GM19035 (cell line): ENCODE data around the gene P3H2.
A peak's percentile ranks its signal among the peaks of the same experiment; 100 is the strongest.
"Not testable (repeated sequence)": the region's sequence is repeated elsewhere in the genome, so short reads cannot be mapped to it uniquely, and the experiment has no call there.

ENCODE experiments used
- ATAC-seq: cut with Tn5 transposase; IDR thresholded peaks from one replicate; pipeline ENCODE4 v1.9.1; 2021; ENCODE audit not compliant: unreplicated experiment

Gene P3H2, protein sequence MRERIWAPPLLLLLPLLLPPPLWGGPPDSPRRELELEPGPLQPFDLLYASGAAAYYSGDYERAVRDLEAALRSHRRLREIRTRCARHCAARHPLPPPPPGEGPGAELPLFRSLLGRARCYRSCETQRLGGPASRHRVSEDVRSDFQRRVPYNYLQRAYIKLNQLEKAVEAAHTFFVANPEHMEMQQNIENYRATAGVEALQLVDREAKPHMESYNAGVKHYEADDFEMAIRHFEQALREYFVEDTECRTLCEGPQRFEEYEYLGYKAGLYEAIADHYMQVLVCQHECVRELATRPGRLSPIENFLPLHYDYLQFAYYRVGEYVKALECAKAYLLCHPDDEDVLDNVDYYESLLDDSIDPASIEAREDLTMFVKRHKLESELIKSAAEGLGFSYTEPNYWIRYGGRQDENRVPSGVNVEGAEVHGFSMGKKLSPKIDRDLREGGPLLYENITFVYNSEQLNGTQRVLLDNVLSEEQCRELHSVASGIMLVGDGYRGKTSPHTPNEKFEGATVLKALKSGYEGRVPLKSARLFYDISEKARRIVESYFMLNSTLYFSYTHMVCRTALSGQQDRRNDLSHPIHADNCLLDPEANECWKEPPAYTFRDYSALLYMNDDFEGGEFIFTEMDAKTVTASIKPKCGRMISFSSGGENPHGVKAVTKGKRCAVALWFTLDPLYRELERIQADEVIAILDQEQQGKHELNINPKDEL

DNA sequence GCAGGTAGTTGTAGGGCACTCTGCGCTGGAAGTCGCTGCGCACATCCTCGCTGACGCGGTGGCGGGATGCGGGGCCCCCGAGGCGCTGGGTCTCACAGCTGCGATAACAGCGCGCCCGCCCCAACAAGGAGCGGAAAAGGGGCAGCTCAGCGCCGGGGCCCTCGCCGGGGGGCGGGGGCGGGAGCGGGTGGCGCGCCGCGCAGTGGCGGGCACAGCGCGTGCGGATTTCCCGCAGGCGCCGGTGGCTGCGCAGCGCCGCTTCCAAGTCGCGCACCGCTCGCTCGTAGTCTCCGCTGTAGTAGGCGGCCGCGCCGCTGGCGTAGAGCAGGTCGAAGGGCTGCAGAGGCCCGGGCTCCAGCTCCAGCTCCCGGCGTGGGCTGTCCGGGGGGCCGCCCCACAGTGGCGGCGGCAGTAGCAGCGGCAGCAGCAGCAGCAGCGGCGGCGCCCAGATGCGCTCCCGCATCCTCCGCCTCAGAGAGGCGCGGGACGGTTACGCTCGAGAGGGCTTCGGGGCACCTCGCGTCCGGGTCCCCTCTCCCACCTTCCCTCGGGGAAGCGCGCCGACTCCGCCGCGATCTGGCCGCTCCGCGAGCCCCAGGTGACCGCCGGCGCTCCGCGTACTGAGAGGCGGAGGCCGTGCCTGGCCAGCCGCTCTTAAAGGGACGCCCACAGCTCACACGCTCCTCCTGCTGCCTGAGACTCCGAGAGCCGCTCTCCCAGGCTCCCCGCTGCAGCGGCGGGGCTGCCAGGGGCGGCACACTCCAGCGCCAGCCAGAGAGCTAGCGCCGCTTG lies at the start of gene P3H2:
TSS of gene P3H2 (minus strand) at position 629 of the 792 bp plus-strand sequence. CDS start at position 463, 166 bp downstream.
- peak; percentile 64 for ATAC-seq

DNA sequence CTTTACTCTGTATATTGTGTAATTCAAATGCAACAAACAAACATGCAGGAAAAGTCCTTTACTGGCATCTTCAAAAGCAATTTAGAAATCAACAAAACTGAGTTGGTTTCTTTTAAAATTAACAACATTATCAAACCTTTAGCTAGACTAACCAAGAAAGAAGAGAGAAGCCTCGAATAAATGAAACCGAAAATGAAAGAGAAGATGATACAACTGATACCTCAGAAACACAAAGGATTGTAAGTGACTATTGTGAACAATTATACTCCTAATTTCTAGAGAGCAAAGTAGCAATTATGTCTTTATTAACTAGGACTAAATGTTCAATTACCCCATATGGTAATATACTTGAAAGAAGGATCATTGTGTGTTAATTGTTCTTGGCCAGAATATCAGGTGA lies 49.2 kb upstream of the P3H2 start:
- ATAC-seq: no peak

GRCh38 chr3:190169243-190169642 lies 48.5 kb upstream of the P3H2 start:
- ATAC-seq: no peak

DNA sequence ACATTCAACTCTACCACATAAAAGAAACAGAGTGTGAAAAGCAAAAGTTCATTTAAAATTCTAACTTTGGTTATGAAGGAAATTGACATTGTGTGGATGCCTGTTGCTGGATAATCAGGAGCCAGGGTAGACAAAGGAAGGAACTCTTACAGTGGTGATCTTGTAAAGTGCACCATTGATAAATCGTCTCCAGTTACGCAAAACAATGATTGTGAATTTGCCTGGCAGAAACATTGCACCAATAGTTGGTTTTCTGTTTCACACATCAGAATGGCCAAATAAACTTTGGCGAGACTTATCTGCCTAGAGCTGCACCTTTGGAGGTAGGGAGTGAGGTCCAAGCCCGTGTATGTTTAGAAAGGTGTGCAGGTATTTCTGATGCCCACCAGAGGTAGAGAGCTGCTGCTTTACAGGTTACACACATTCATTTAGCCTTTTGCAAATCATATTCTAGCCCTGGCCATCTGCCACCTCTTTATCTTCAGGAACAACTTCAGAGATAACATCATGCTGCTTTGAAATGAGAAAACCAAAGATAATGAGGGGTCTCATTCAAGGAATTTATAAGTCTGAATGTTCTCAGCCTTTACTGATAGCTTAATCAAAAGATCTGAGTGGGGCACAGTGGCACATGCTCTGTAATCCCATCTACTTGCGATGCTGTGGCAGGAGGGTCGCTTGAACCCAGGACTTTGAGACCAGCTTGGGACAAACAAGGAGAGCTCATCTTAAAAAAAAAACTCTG lies 47.4 kb upstream of the P3H2 start:
- ATAC-seq: no peak

- ATAC-seq: no peak
Measured at GRCh38 chr3:190166948-190167347, 46.3 kb upstream of the P3H2 start.

DNA sequence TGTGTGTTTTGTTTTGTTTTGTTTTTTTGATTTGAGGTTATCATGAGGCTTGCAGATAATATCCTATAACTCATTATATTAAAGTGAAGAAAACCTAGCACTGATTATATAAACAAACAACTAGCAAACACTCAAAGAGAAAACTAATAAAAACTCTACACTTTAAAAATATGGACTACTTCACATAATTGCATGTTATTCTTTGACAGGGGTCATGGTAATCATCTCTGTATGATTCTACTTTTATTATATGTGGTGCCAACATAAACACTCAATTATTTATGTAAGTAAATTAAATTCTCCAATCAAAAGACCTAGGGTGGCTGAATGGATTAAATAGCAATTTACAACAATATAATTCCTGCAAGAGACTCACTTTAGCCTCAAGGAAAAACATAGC lies 44.6 kb upstream of the P3H2 start:
- no peak for ATAC-seq

DNA sequence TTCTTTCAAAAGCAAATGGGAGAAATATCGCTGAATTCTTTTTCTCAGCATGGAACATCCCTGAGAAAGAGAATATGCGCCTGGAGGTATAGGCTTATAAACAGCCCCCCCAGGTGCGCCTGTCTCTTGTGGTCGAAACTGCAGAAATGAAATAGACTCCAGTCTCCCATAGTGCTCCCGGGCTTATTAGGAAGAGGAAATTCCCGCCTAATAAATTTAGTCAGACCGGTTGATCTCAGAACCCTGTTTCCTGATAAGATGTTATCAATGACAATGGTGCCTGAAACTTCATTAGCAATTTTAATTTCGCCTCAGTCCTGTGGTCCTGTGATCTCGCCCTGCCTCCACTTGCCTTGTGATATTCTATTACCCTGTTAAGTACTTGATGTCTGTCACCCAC lies 41.3 kb upstream of the P3H2 start:
- ATAC-seq: not testable (repeated sequence)

DNA sequence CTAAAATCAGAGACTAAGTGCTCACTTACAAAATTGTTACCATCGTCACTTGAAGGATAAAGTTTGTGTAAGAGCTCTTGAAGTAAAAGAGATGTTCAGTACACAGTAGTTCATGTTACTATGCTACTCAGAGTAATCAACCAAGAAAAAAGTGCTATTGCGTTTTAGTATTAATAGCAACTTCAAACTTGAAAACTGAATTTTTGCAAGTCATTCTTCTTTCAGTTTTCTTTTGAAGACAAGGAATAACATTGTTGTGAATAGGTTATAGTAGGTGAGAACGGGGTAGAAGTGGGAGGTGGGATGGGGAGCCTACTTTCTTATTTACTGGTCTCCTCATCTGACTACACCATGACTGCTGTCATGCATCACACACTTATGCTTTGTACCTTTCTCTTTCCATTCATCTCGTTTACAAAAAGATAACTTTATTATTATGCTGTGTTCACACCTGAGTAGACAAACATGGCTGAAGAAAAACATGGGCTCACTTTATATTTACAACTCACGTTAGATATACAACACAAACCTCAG lies 39.3 kb upstream of the P3H2 start:
- no peak for ATAC-seq

DNA sequence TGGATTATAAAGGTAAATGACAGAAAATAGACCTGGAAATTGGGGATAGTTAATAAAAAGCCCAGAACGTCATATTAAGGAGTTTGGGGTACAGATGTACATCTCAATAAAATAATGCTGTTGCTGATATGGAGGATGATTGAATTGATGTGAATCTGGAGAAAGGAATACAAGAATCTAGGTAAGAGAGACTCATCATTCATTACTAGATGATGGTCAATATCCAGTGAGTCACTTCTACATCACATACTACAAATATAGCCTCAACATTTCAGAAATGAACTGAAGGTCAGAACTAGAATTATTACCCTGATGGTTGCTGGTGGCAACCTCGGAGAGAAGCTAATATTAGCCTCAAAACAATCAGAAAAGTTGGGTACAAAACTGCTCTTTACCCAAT lies 37.6 kb upstream of the P3H2 start:
- ATAC-seq: no peak

DNA sequence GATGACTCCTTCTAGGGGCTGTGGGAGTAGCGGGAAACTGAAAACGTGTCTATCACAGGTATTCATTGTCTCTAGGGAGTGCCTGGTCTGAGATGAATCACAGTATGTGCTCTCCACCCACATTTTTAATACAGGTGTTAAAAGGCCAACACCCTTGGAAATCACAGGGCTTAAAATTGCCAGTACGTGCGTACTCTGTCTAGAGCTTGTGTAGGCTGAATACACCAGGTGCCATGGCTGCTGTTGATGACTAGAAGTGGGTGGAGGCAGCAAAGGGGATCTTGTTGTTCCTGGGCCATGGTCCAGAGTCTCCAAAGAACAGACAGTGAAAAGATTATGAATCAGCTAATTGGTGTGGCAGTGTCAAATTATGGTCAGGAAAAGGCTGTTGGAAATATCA lies 35.1 kb upstream of the P3H2 start:
- no peak for ATAC-seq

DNA sequence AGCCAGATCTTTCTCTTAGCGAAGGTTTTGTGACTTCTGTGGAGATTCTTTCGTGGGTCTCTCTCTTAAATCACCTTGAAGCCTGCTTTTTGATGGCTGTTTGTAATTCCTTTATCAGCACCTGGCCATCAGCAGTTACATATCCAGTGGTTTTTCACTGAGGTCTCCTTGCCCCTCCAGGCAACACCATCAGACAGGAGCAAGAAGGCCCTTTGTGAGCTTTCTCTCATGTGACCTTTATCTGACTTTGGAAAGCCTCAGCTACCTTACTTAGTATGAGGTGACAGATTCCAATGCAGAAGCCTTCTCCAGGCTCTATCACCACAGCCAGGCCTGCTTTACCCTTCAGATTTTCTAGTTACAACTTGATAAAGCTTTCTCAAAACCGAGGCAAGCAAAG lies 30.0 kb upstream of the P3H2 start:
- ATAC-seq: no peak

- not testable (repeated sequence) for ATAC-seq
Measured at GRCh38 chr3:190149830-190150619, 29.3 kb upstream of the P3H2 start.

- not testable (repeated sequence) for ATAC-seq
Measured at GRCh38 chr3:190144793-190145192, 24.1 kb upstream of the P3H2 start.

GRCh38 chr3:190142041-190142440 lies 21.3 kb upstream of the P3H2 start:
- ATAC-seq: no peak

- no peak for ATAC-seq
Measured at GRCh38 chr3:190139365-190139764, 18.7 kb upstream of the P3H2 start.

- ATAC-seq: no peak
Measured at GRCh38 chr3:190132371-190132770, 11.7 kb upstream of the P3H2 start.

- no peak for ATAC-seq
Measured at GRCh38 chr3:190131329-190131728, 10.6 kb upstream of the P3H2 start.

GRCh38 chr3:190130696-190131095 lies 10.0 kb upstream of the P3H2 start:
- no peak for ATAC-seq

DNA sequence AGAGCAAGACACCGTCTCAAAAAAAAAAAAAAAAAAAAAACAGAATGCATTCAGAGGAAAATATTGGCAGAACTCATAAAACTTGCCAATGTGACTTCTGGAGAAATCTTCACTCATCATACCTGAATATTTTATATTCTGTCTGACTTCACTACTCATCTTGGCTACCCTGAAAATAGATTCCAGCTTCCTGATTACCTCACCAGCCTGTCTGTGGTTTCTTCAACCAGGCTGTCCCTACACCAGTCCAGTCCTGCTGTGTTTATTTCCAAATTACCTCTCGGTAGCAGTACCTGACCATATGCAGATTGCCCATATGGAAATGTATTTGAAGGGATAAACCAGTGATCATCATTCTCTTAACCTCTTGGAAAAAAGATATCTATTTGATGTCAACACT lies 9.3 kb upstream of the P3H2 start:
- ATAC-seq: no peak

- ATAC-seq: no peak
Measured at GRCh38 chr3:190127797-190128196, 7.1 kb upstream of the P3H2 start.
